Erythroblast (primary cell): ENCODE measurements around the gene SNCAIP.
A peak's percentile ranks its signal among the peaks of the same experiment; 100 is the strongest.

Experiments used
- DNase-seq, 2 experiments: peaks; one replicate each; lab custom pipeline; 2025; lab: John Stamatoyannopoulos, UW
- GATA1 ChIP-seq: IDR thresholded peaks from 2 replicates; pipeline ENCODE4 v1.6.1; 2011; ENCODE audit warnings: low read depth, mild to moderate bottlenecking, control low read depth, low read length, moderate library complexity
- POLR2A ChIP-seq: IDR thresholded peaks from 2 replicates; pipeline ENCODE4 v1.6.1; 2011; ENCODE audit warnings: mild to moderate bottlenecking, low read length

The SNCAIP gene

DNA sequence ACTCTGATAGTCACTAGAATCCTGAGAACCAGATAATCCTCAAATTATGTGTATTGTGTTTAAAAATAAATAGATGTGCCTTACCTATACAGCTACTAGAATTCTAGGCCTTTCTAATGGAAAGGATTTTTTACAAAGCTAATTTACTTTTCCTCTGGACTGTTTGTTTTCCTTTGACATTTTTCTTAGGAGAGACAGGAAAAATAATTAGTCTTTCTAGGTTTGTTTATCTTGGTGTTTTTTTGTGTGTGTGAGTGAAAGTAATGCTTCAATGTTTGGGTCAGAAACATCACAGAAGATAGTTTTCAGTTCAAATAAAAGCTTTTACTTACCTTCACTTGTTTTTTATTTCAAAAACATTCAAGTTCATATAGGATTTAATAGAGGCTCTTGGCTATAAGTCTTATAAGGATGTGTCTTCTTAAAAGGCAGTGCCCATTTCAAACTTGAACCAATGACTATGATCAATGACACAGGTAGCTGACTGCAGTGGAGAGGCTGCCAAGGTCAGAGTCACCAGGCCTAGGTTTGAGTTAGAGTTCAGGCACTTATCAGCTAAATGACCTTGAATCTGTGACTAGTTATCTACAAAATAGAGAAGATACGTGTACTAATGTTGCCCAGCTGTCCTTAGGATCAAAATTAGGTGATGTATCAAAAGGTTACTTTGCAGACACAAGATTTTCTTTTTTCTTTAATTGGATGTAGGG is 92.8 kb downstream of the SNCAIP start:
- no peak for TF ChIP-seq POLR2A
- TF ChIP-seq GATA1: no peak
- no peak for DNase-seq

DNA sequence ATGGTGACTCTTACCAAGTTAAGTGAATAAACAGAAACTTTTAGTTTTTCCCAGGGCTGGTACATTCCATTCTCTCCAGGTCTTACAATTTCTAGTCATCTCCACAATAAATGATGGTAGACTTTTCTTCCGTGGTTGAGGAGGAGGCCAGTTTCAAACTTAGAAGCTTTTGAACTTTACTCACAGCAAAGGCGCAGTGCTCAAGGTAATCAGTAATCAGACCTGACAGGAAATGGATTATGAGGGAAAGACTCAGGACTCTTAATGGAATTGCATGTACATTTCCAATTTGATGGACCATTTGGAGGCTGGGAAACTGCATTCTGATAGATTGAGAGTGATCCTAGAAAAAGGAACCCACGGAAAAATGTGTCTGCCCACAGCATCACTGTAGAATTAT is 93.7 kb downstream of the SNCAIP start:
- TF ChIP-seq GATA1: no peak
- TF ChIP-seq POLR2A: no peak

DNA sequence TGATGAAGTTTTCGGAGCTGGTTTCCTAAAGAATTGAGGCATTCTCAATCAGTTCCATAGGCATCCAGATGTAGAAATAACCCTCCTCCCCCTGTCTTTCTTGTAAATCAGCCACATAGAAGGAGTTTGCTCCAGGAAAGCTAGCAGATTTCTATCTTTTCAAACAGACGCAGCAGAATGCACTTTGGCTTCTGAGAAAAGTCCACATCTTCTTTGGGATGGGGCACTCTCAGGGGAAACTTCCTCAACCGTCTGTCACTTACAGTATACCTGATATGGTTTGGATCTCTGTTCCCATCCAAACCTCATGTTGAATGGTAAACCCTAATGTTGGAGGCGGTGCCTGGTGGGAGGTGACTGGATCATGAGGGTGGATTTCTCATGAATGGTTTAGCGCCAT is 94.1 kb downstream of the SNCAIP start:
- no peak for DNase-seq
- TF ChIP-seq GATA1 (no peak), POLR2A (no peak)

More for the DNA sequence above, 93.7 kb downstream of the SNCAIP start:
- no peak for DNase-seq

DNA sequence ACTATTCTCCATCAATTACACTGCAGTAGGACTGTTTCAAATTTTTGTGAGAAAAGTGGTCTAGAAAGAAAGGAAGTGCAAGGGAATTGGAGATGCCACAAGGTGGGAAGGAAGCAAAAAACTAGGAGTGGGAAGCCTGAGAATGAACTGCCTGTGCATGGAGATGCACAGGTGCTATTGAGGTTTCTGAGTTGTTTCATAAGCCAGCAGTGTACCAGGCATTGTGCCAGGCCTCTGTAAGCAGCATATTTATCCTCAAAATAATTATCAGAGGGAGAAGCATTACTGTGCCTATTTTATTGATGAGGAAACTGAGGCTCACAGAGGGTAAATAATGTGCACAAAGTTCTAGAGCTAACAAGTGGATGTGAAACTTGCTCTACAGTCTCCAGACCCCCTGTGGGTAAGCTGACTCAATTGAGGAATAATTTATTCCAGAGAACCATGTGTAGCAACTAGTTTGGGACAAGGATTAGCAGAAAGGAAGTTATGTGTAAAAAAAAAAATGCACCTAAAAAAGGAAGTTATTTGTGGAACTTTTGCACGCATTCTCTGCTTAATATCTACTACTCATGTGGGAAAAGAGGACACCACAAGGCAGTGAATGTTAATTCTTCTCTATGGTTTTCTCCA is 96.7 kb downstream of the SNCAIP start:
- DNase-seq: no peak
- no peak for TF ChIP-seq GATA1
- no peak for TF ChIP-seq POLR2A

DNA sequence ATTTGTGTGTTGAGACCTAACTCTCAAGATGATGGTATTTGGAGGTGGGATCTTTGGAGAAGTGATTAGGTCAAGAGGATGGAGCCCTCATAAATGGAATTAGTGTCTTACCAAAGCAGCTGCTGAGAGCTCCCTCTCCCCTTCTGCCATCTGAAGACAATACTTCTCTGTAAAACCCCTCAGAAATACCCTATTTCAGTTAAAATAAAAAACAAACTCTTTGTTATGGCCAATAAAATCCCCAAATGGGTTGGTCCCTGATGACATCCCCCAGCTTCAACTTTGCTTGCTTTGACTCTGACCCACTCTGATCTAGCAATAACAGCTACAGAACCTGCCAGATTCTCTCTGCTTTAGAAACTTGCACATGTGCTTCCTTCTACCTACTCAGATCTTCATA is 100.9 kb downstream of the SNCAIP start:
- no peak for TF ChIP-seq GATA1
- no peak for DNase-seq

DNA sequence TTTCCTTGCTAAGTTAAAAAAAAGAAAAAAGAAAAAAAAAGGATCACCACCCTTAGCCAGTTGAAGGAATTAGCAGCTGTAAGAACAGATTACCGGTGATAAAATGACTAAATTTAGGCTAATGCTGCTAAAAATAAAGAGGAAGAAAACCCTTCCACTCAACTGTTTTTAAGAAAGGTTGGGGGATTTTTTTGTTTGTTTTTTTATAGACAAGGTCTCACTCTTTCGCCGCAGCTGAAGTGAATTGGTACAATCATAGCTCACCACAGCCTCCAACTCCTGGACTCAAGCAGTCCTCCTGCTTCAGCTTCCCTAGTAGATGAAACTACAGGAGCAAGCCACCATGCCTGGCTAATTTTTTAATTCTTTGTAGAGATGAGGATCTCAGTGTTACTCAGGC is 101.7 kb downstream of the SNCAIP start:
- no peak for DNase-seq
- TF ChIP-seq POLR2A: no peak
- TF ChIP-seq GATA1: no peak

DNA sequence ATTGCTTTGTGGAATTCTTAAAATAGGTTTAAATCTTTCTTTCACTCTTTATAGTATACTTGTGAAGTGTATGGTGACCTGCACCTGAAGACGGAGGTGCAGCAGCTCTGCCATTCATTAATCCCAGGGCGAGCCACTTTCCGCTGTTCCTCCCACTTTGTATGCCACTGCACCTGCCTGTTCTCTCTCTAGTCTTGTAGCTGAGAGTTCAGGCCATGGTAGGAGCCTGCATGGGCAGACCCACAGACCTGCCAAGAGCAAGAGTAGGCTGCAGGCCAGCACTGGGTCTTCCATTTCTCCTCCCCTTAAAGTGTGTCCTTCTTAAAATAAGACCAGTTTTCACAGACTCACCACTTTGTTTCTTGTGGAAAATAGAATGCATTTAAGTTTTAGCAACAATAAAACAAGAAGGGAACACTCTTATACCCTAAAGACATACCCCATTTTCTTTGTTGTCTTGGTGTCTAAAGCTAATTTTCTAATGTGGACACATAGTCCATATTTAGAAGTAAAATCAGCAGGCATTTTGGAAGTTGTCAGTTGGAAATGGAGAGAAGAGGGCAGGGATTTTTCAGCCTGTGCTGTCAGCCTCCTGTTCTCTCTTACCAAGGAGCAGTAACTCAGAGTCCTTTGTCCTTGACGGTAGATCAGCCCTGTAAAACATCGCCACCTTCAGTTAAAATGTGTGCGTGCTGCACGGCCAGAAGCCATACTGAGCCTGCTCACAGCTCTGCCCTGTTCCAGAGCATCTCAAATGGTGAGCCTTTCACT is 103.2 kb downstream of the SNCAIP start:
- TF ChIP-seq POLR2A (no peak), GATA1 (no peak)
- peak; percentile 51 to 57 for DNase-seq

DNA sequence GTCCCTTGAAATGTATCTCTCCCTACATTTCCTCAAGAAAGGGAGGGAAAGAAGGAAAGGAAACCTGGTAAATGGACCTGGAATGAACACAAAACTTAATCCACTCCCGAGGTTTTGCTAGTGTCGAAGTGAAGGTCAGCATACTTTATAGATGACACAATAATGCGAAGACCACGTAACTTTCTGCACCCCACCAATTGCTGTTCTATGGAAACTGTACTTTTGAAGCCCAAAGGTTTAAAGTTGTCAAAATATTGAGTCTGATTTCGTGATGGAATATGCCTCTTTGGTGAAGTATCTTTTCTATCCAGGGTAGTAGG is 103.7 kb downstream of the SNCAIP start:
- no peak for TF ChIP-seq POLR2A
- TF ChIP-seq GATA1: no peak
- DNase-seq: no peak

DNA sequence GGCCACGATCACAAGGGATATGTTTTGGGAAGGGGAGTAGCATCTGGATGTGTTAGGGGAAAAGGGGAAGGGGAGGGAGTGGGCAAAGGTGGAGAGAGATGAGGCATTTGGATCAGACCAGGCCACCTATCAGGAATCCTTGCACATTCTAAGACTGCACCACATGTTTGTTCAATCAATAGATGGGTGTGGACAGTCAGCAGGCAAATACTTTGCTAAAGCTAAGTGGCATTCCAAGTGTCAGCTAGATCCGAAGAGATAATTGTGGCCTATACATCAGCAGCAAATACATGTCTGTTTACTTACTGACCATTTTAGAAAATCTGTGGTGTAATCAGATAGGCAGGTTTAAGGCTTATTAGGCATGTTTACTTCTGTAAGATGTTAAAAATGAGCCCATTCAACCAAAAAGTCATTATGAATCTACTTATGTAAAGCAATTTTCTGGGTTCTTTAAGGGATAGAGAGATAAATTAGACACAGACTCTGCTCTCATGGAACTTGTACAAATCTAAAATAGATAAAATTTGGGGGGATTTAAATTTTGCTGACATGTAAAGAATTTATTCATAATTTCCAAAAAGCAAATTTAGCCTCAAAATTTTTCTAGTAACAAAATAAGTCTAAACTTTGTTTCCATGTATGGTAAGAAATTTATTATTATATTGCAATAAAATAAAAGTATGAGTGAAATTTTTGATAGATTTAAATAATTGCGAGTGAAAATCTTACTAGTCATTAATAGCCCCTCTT is 107.3 kb downstream of the SNCAIP start:
- no peak for DNase-seq
- no peak for TF ChIP-seq POLR2A
- TF ChIP-seq GATA1: no peak

DNA sequence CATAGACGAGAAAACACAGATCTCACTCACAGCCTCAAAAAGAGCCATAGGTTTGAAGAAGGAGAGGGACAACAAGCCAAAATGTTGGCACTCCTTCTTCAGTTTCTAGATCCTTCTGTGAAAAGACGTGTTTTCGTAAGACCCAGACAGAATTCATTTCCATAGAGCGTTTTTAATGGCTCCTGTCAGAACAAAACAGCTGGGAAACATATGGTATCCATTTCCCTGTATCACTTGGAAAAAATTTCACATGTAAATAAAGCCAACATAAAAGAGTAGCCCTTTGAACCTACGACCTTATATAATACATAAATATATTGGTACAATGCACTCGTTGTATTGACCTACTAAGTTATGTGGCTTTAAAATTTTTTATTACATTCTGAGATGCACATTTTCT is 108.1 kb downstream of the SNCAIP start:
- TF ChIP-seq POLR2A (no peak), GATA1 (no peak)
- no peak for DNase-seq

DNA sequence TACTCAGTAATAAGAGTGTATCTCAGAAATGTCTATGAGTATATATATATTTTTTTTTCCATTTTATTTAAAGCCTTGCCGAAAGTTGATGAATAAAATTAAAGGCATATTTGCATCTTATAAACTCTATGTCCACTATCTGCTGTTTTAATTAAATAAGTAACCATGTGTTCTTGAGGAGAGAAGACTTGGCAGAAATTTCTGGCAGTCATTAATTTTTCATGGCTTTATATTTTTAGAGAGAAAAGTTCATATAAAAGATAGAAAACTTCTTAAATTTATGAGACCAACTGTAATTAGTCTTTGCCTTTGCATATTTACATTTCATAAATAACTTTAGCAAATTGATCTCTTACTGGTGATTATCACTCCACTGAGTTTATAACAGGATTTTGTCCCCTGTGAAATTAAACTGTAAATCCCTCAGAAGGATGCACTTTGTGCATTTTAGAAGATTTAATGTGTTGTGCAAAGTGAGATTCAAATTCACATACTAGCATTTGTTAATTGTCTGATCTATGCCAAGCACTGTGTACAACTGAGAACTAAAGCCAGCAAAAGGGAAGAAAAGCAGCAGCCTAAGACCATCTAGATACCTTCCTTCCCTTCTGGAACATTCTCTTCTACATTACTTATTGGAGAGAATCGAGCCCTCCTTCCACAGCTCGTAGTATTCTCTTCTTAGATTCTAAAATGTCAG is 108.7 kb downstream of the SNCAIP start:
- DNase-seq: no peak
- TF ChIP-seq GATA1 (no peak), POLR2A (no peak)

DNA sequence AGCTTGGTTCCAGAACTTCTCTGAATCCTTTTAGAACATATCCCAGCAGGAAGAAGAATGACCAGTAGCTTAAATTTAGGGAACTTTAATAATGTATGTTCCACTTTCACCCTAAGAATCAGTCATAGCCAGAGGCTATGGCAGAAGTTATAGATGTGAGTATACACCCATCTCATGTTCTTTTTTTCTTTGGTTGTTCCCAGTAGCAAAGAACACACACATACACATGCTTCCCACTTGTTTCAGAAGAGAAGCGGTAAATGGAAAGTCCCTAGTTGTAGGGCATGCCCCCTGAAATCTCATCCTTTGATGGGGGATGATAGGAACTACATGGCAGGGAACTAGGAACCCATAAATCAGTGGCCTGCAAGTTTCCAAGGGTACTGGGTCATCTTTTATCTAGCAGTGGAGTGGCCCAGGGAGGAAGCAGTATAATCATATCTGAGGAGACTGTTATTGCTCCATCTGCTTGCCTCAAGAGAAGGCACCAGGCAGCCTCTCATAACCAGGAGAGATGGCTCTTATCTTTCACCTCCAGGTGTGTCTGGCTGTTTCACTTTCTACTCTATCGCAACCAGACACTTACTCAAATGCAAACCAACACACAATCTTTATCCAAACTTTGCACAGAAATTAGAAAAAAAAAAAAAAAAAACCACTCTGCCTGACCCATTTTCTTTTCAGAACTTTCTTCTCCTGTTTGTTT is 109.5 kb downstream of the SNCAIP start:
- no peak for TF ChIP-seq GATA1
- no peak for TF ChIP-seq POLR2A
- peak; percentile 50 to 82 for DNase-seq

DNA sequence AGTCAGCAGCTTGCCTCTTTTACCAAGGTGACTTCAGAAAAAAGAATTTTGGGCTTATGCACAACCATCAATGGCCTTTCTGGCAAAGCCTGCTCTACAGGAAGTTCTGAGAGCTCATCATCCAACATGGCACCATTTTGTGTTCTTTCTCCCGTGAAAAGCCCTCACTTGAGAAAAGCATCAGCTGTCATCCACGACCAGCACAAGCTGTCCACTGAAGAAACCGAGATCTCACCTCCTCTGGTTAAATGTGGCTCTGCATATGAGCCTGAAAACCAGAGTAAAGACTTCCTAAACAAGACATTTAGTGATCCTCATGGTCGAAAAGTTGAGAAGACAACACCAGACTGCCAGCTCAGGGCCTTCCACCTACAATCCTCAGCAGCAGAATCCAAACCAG is 111.2 kb downstream of the SNCAIP start:
- DNase-seq: no peak
- no peak for TF ChIP-seq GATA1
- TF ChIP-seq POLR2A: no peak
